Breast epithelium (tissue), 3 donors: Measurements from ENCODE around the gene PEX26.

Source experiments
- CTCF ChIP-seq, 3 donors: fragments of 450-650 bp; IDR thresholded peaks; one replicate each; pipeline ENCODE4 v1.5.1; 2016 to 2017; ENCODE audit warnings: antibody characterized with exemption in 3 of 3, mild to moderate bottlenecking in 3 of 3, moderate library complexity in 3 of 3
- POLR2A ChIP-seq: fragments of 450-650 bp; IDR thresholded peaks from one replicate; pipeline ENCODE4 v1.6.1; 2016; ENCODE audit warnings: antibody characterized with exemption, mild to moderate bottlenecking, moderate library complexity
- POLR2AphosphoS5 ChIP-seq, 3 donors: sonication (generic); formaldehyde crosslinking; IDR thresholded peaks; one replicate each; pipeline ENCODE4 v1.6.1; 2017; ENCODE audit warnings: antibody characterized with exemption in 3 of 3

DNA sequence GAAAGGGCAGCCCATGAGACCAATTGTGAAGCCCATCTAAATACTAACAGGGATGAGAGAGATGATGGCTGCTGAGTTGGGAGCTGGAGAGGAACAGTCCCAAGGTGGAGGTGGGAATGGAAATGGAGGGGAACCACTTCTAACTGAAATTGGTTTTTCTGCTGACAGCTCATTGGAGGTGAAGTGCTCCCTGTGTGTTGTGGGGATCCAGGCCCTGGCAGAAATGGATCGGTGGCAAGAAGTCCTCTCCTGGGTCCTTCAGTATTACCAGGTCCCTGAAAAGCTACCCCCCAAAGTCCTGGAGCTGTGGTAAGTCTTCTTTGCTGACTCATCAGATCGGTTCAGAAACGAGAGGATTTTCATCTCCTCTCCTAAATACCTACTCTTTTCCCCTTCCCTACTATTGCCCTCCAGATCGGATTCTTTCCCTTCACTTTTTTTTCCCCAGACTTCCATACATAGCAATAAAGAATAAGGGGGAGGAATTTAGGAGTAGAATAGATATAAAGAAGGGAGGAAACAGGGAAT is 2.0 kb downstream of the PEX26 start:
- TF ChIP-seq CTCF (IDR thresholded peaks at IDR 0.05) (no peak), POLR2A (no peak), POLR2AphosphoS5 (IDR thresholded peaks at IDR 0.05) (no peak)
